ENCODE results near the gene MYOCD.

MYOCD gene

GRCh38 chr17:12712941-12713340 is 47.3 kb downstream of the MYOCD start:
- no peak for DNase-seq

GRCh38 chr17:12719948-12720347 is 54.3 kb downstream of the MYOCD start:
- no peak for DNase-seq

- no peak for DNase-seq
These were observed 55.9 kb downstream of the MYOCD start for GRCh38 chr17:12721581-12721980.

- DNase-seq, result no peak
These were observed 56.6 kb downstream of the MYOCD start for GRCh38 chr17:12722282-12722681.

- DNase-seq, result no peak
These were observed 60.4 kb downstream of the MYOCD start for GRCh38 chr17:12726131-12726530.

GRCh38 chr17:12727076-12727760 is 61.5 kb downstream of the MYOCD start:
- no peak for DNase-seq

GRCh38 chr17:12727881-12728280 is 62.2 kb downstream of the MYOCD start:
- DNase-seq, result no peak

- no peak for DNase-seq
These were observed 63.4 kb downstream of the MYOCD start for GRCh38 chr17:12729086-12729485.

GRCh38 chr17:12730421-12730820 is 64.7 kb downstream of the MYOCD start:
- DNase-seq, result no peak

- no peak for DNase-seq
These were observed 65.3 kb downstream of the MYOCD start for GRCh38 chr17:12730931-12731521.

- no peak for DNase-seq
These were observed 66.1 kb downstream of the MYOCD start for GRCh38 chr17:12731839-12732238.

- no peak for DNase-seq
These were observed 66.7 kb downstream of the MYOCD start for GRCh38 chr17:12732366-12732765.

GRCh38 chr17:12734926-12735325 is 69.2 kb downstream of the MYOCD start:
- no peak for DNase-seq

GRCh38 chr17:12735517-12735916 is 69.8 kb downstream of the MYOCD start:
- DNase-seq, result no peak

GRCh38 chr17:12736526-12736925 is 70.8 kb downstream of the MYOCD start:
- DNase-seq, result no peak

GRCh38 chr17:12737740-12738469 is 72.2 kb downstream of the MYOCD start:
- DNase-seq, result no peak

GRCh38 chr17:12738624-12739023 is 72.9 kb downstream of the MYOCD start:
- DNase-seq, result no peak

- DNase-seq, result no peak
These were observed 73.8 kb downstream of the MYOCD start for GRCh38 chr17:12739500-12739899.

- DNase-seq, result no peak
These were observed 77.4 kb downstream of the MYOCD start for GRCh38 chr17:12743046-12743445.

GRCh38 chr17:12744298-12744697 is 78.6 kb downstream of the MYOCD start:
- DNase-seq, result no peak

GRCh38 chr17:12744786-12745185 is 79.1 kb downstream of the MYOCD start:
- DNase-seq, result no peak

GRCh38 chr17:12745486-12745885 is 79.8 kb downstream of the MYOCD start:
- DNase-seq, result no peak

GRCh38 chr17:12756786-12757185 is 91.1 kb downstream of the MYOCD start:
- no peak for DNase-seq

GRCh38 chr17:12759090-12759489 is 93.4 kb downstream of the MYOCD start:
- no peak for DNase-seq
